Activated T-cell treated with anti-CD3 and anti-CD28 coated beads for 24 hours (primary cell): ENCODE measurements around the gene ZNF236.

Experiments
- DNase-seq: peaks from one replicate; pipeline ENCODE4 v3.0.0-alpha.2; 2020; ENCODE audit warnings: low read depth

ZNF236 gene

DNA sequence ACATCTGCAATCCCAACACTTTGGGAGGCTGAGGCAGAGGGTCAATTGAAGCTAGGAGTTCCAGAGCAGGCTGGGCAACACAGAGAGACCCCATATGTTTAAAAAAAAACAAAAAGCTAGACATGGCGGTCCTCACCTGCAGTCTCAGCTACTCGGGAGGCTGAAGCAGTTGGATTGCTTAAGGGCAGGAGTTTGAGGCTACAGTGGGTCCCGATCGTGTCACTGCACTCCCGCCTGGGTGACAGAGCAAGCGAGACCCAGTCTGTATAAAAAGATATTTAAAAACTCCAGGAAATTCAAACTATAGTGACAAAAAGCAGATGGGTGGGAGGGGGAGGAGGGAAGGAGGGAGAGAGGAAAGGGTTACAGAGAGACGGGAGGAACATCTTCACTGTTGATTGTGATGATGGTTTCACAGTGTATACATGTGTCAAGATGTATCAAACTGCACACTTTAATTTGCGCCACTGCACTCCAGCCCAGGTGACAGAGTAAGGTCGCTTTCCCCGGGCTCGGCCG lies 942 bp upstream of the ZNF236 start:
- no peak for DNase-seq

DNA sequence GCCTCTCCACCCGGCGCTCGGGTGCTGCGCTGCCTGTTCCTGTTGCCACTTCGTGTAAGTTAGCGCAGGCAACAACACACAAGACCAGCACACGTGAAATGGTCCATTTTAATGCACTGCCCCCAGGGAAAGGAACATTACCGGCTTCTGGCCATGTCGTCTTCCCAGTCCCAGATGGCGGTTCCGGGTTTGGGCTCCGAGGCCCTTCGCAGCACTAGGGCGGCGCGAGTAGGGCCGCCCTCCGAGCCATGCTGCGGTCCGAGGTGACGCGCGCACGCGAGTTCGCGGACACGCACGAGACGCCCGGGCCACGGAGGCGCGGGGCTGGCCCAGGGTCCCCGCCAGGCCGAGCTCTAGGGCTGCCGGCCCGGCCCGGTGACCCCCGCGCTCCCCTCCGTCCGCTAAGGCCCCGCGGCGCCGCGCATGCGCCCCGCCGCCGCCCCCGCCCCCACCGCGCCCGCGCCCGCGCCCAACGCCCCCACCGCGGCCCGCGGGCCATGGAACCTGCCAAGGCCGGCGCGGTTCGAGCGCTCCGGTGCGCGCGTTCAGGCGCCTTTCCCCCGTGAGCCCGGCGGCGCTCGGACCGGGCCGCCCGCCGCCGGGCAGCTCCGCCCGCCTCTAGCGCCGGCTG lies 367 bp upstream of the ZNF236 start:
- DNase-seq: peak; percentile 38

DNA sequence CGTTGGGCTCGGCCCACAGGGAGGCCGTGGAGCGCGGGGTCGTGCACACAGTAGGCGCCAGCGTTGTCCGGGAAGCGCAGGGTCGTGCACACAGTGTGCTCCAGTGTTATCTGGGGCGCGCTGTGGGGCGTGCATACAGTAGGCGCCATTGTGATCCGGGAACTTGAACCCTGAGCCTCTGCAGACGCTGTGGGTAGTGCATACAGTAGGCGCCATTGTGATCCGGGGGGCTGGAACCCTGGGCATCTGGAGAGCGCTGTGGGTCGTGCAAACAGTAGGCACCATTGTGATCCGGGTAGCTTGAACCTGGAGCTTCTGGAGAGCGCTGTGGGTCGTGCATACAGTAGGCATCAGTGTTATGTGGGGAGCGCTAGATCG lies 793 bp downstream of the ZNF236 start:
- DNase-seq: no peak

DNA sequence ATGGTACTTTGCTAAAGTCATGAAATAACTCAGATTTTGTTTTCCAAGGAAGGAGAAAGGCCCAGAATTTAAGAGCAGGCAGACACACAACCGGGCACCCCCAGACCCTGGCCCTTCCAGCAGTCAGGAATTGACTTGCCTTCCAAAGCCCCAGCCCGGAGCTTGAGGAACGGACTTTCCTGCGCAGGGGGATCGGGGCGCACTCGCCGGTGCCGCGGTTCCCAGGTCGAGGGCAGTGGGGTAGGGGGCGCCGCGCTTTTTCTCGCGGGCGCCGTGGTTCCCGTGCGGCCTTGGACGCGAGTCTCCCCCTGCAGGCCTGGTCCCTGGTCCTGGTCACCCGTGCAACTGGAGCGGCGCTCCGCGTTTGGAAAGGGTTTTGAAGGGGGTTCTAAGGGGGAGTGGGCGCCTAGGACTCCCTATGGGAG lies 1.2 kb downstream of the ZNF236 start:
- no peak for DNase-seq

DNA sequence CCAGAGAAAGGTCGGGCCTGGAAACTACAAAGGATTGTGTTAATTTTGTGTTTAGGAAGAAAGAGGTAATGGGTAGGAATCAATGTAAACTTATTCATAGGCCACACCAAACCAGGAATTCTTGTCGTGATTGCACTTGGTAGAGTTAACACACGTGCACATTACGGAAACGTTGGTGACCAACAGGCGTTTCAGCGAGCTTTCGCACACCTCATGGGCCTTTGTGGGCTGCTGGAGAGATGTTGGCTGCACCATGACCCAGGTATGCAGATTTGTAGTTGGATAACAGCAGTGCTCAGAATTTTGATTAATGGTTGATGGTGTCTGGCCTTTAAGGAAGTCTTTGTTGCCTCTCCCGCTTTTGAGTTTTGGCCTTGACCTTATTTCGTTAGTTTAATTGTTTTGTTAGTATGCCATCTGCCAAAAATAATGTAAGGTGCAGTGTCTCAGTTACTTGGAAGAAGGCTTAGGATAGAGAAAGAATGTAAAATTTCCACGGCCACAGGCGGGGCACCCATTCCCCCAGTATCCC lies 1.9 kb downstream of the ZNF236 start:
- DNase-seq: no peak

DNA sequence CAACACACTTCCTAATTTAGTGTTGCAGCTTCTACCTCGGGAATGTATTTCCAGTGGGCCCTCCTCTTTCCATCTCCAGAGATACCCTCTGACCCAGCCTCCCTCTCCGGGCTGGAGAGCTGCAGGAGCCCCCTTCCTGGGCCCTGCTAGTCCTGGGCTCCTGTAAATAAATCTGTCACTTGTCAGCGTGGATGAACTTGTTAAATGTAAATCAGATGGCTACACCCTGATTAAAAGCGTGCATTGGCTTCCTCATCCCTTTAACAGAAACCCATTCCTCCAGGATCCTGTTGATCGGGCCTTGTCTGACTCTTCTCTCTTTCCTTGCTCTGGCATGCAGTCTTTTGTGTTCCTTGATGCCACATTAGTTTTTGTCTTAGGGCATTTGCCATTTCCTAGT lies 2.4 kb downstream of the ZNF236 start:
- DNase-seq: no peak

DNA sequence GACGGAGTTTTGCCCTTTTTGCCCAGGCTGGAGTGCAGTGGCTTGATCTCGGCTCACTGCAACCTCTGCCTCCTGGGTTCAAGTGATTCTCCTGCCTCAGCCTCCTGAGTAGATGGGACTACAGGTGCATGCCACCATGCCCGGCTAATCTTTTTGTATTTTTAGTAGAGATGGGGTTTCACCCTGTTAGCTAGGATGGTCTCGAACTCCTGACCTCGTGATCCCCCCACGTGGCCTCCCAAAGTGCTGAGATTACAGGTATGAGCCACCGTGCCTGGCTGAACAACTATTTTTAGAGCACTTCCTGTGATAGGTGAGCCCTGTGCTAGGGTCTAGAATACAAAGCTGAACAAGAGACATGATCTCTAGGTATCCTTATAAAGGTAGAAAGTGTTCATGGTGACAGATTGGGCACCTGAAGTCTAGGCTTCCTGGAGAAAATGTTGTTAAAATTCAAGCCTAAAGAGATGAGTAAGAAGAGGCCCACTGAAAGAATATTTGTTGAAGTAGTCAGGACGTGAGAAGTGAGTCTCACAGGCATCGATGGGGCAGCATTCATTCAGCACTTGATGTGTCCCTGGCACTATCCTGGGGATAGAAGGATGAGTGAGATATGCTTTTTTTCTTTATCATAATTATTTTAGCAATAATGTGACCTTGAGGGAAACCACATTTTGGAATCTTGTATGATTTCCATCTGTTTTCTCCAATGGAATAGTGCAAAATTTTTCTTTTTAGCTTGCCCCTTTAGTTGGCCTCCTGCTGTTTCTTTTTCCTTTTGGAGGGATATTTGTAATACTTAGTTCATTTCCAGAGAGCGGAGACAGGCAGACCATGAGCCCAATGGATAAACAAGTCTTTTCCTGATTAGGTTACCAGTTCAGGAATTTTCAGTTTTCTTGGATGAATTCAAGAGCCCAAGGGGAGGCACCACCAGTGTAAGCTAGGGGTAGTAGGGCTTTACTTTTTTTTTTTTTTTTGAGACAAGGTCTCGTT lies 5.1 kb downstream of the ZNF236 start:
- no peak for DNase-seq

DNA sequence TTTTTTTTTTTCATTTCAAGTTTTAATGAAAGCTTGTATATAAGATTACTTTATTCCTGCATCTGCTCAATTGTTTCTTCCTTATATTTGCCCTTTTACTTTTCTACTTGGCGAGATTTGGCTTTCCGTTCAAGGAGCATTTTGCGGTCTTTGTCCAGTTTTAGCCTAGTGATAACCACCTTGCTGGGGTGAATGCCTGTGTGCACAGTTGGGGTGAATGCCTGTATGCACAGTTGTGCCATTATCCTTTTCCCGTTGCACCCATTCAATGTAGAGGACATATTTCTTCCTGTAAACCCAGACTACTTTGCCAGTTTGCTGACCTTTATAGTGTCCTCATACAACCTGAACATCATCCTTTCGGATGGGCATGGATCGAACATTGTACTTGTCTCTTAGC lies 12.0 kb downstream of the ZNF236 start:
- no peak for DNase-seq

DNA sequence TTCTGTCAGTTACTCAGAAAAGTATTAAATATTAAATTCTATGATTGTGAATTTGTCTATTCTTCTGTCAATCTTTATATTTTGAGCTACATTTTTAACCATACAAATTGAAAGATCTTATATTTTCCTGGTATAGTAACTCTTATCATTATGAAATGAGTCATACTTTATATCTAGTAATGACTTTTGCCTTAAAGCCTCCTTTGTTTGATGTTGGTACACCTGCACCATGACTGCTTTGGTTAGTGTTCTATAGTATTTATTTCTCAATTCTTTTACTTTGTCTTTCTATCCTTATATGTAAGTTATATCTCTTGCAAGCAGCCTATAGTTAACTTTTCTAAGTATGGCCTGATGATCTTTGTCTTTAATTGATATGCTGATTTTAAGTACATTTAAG lies 13.0 kb downstream of the ZNF236 start:
- no peak for DNase-seq

DNA sequence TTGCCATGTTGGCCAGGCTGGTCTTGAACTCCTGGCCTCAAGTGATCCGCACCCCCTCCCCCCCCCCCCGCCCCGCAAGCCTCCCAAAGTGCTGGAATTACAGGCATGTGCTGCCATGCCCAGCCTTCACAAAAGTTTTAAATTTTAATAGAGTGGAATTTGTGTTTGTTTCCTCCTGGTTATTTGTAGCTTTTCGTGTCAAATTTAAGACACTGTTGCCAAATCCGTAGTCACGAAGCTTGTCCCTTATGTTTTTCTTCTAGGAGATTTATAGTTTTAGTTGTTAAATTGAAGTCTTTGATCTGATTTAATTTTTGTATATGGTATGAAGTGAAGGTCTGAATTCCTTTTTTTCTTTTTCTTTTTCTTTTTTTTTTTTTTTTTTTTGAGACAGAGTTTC lies 14.7 kb downstream of the ZNF236 start:
- no peak for DNase-seq

DNA sequence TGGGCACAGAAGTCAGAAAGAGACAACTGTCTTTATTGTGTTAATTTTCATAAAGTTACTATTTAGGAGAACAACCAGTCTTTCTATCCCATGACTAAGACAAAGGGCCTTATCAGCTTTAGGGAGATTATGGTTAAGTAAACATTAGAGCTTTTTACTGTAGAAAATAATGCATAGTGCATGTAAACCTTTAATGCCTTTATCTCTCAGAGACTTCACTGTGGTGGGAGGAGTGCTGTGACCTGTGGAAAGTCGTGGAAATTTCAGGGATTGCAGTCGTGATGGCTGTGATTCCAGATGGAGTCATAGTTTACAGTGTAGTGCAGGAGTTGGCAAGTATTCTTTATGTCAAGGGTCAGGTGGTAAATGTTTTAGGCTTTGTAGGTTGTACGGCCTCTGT lies 15.8 kb downstream of the ZNF236 start:
- no peak for DNase-seq

DNA sequence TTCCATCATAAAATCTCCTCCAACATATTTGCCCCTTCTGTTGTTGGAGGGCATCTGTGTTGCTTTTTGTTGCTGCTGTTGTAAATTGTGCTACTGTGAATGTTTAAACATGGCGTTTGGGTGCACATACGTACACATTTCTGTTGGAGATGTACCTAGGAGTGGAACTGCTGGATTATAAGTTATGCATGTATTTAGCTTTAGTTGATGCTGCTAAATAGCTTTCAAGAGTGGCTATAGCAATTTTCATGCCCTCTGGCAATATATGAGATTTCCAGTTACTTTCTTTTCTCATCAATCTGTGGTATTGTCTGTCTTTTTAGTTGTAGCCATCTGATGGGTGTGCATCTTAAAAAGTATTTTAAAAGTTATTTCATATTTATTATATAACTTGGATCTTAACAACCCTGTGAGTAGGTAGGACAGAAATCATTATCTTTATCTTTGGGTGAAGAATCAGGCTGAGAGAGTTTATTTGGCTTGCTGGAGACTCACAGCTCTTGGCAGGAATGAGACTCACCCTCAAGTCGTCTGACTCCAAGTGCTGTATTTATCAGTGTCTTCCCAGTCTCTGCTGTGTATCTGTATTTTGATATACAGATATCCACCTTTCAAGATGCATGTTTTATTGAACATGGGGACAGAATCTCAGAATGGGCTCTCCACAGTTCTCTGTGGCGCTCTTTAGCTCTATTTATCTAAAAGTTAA lies 16.9 kb downstream of the ZNF236 start:
- DNase-seq: no peak

DNA sequence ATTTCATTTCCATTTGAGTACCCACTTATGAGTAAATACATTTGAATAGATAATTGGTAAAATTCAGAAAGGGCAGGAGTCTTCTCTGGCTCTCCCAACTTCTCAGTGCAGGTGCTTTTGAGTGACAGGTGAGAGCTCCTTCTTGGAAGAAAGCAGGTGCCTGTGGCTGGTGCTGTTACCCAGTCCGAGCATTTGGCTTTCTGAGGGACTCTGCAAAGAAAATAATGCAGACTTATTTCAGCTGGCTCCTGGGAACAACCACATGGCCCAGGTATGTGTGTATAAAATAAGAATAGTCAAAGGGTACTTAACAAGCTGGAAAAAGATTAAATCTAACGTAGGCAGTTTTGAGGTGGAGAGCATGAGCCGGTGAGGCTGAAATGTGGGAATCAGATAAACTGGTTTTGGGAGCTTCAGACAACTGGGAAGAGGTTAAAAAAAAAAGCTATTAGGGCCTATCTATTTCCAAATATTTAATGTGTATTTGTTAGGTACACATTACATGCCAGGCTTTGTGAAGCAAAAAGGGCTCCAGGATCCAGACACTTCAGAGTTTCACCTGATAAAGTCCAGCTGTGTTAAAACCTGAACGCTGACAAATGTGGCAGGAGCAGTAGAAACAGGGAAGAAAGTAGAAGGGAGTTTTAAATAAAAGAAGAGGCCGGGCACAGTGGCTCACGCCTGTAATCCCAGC lies 20.6 kb downstream of the ZNF236 start:
- DNase-seq: no peak

DNA sequence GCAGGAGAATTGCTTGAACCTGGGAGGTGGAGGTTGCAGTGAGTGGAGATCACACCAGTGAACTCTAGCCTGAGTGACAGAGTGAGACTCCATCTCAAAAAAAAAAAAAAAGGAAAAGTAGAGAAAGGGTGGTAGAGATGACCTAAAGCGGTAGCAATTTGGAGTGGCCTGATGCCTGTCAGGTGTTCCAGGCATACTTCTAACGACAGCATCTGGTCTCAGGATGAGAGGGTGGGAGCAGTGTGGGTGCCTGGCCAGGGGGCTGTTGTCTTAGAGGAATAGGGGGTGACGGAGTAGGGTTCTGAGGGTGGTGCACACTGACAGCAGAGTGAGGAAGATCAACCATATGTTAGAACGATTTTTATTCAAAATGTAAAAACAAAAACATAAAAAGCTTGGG lies 21.8 kb downstream of the ZNF236 start:
- DNase-seq: no peak

DNA sequence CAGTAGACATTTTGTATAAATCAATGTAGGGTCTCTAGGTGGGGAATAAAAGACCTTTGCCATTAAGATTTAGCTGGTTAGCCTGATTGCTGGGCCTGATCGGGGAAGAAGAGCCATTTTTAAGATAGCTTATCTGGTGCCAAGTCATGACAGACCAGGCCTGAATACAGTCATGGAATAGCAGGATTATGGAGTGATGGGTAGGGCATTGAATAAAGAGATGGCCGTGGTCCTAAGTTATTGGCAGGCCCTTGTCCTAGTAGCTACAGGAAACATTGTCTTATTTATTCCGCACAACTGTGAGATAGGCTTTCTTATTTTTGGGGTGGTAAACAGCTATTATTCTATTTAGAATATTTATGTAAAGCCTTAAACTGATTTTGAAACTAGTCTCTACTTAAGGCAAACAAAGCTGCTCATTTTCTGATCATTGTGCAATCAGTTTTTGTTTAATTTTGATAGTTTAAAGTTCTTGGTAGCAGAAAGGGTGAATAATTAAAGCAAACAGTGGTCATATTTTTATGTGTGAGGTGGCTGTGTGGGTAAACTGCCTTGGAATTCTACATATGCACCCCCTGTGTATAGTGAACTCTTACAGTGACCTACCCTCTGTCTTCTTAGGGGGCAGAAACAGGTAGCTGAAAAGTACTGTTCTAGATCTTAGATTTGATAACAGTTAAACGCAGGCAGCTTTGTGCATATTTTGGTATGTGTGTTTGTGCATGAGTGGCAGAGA lies 22.6 kb downstream of the ZNF236 start:
- no peak for DNase-seq

DNA sequence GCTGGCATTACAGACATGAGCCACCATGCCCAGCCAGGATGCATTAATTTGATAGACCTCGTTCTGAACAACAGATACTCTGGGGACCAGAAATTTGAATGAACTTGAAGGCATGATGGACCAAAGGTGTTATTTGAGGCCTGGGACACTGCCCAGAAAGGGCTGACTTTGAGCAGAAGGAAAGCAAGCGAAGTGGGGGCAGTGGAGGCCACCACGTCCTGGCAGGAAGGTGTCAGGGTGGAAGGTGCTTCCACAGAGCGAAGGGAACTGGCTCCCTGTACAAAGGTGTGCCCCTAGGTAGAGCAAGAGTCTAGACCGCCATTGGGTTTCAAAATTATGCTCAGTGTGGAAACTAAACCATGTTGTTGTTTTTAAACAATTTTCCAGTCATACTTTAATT lies 23.9 kb downstream of the ZNF236 start:
- DNase-seq: no peak

DNA sequence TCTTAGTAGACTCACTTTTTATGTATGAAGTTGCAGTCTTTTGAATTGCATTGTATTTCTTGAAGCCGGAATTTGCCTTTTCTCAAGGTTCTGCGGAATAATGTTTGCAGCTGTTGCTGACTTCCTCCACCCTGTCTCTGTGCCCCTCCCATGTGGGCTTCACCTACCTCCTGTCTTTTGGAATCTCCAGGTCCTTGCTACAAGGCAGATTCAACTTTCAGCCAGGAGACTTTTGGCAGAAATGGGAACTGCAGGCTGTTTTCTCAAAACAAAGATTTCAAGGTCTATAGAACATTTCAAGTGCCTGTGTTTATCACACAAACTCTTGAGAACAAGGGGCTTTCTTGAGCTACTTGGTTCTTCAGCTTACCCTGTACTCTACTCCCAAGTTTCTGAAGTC lies 25.6 kb downstream of the ZNF236 start:
- DNase-seq: no peak

DNA sequence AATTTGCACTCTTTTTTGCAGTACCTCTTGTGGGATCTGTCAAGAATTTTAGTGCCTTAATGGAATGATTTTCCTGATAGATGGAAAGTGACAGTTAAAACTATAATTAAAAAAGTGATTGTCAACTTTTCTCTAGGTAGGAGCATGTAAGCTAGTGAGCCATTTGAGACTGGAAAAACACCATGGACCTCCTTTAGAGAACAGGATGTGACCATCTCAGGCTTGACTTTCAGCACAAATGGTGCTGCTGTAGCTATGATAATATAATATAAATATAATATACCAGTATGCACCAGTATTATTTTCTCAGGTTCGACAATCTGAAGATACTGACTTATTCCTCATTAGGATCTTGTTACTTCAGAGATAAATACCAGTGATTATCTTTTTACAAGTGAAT lies 27.8 kb downstream of the ZNF236 start:
- no peak for DNase-seq

DNA sequence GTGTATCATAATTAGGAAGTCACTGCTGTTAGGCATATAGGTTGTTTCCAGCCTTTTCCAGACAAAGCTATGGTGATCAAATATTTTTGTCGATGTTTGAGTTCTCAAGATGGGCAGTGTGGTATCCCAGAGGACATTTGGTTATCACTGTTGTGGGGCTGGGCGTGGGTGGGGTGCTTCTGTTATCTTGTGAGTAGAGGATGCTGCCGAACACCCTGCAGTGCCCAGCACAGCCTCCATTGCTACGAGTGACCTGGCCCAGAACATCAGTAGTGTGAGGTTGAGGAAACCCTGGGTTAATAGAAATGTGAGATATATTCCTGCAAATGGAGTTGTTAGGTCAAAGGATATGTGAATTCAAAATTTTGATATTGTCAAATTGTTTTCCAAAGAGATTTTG lies 33.2 kb downstream of the ZNF236 start:
- no peak for DNase-seq

DNA sequence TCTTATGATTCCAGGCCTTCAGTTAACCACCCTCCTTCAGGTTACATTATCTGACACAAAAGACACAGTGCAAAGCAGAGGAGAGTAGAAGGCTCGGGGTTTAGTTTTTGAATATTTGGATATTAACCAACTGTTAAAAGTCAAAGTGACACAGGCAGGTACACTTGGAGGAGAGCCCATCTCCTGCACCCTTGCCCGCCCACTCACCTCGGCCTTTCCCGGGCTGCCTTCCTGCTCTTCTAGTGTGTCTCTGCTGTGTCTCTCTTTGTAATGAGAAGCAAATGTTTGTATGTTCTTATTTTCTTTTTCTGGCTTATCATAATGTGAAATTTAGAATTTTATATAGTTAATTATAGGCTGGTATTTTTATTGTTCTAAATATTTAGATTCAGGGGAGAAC lies 35.1 kb downstream of the ZNF236 start:
- DNase-seq: no peak
